ENCODE results near the gene SNN.

Gene SNN

DNA sequence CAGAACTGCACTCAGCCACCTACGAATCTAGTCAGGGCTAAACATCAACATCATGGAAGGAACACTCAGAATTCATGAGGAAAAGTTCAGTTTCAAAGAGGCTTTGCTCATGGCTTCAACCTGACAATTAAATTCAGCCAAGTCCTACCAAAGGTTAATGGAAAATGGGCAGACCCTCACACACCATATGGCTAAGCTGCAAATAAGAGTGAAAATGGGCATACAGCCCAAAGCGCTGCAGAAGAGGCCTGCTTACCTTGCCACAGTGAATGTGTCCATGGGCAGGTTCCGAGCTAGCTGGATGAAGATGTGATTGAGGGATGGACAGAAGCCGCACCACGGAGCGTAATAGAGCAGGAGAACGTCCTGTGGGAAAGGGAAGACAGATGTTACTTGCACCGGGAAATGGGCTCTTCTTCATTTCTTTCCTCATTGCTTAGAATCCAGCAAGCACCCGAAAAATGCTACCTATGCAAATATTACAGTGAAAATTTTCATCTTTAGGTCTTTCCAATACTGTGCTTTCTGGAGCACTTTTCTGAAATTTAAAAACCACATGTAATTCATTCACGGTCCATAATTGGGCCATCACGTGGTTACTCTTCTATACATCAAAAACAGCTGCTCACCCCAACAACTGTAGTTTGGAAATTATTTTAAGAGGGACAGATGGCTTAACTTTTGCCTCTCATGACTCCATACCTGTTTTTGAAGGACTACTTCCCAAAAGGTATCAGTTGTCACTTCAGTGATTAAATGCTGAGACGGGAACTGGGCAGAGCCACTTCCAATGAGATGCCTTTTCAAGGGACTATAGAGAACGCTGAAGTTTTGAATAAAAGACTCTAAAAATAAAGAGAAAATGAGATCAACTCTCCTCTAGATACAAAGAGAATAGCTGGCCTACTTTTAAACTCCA is 19.6 kb downstream of the SNN start:
- no peak overlapping the region for H3K27ac ChIP-seq
- TF ChIP-seq, protein P1, sequence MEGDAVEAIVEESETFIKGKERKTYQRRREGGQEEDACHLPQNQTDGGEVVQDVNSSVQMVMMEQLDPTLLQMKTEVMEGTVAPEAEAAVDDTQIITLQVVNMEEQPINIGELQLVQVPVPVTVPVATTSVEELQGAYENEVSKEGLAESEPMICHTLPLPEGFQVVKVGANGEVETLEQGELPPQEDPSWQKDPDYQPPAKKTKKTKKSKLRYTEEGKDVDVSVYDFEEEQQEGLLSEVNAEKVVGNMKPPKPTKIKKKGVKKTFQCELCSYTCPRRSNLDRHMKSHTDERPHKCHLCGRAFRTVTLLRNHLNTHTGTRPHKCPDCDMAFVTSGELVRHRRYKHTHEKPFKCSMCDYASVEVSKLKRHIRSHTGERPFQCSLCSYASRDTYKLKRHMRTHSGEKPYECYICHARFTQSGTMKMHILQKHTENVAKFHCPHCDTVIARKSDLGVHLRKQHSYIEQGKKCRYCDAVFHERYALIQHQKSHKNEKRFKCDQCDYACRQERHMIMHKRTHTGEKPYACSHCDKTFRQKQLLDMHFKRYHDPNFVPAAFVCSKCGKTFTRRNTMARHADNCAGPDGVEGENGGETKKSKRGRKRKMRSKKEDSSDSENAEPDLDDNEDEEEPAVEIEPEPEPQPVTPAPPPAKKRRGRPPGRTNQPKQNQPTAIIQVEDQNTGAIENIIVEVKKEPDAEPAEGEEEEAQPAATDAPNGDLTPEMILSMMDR (IDR thresholded peaks at IDR 0.05) = no peak
- H3K36me3 ChIP-seq (ENCODE audit: control insufficient read depth, insufficient read depth, low read length) = no peaks in the 10 kb centered on the region

DNA sequence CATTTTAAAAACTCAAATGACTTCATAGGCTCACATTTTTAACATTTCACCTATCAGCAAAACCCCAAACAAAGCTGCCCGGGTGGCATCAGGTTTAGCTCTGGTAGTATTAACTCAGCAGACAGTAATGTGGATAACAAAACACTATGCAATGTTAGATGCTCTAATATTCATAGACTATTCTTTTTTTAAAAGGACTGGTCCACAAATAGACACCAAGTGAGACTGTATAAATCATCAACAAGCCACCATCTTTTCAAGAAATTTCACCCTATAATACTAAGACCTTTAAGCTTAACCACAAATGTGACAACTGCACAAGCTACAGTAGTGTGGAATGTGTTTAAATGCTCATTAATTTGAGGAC is 20.2 kb downstream of the SNN start:
- peaks cover 3% of the 10 kb centered on the region for H3K79me2 ChIP-seq
- H3K4me2 ChIP-seq (ENCODE audit: low read length) = no peak overlapping the region
- peaks cover 11% of the 10 kb centered on the region for H3K4me1 ChIP-seq
- no peaks in the 10 kb centered on the region for H3K27me3 ChIP-seq (ENCODE audit: control insufficient read depth, insufficient read depth, low read length)
- H3K9me3 ChIP-seq (ENCODE audit: control insufficient read depth, low read length) = no peaks in the 10 kb centered on the region
- no peaks in the 10 kb centered on the region for H3K36me3 ChIP-seq (ENCODE audit: control insufficient read depth, insufficient read depth, low read length)
- TF ChIP-seq, protein P1 (IDR thresholded peaks at IDR 0.05) = no peak
- H2AFZ ChIP-seq = no peak overlapping the region
- H3K9ac ChIP-seq = no peak overlapping the region
- no peak overlapping the region for H3K27ac ChIP-seq
- H3K4me3 ChIP-seq (ENCODE audit: low read depth, low read length) = no peak overlapping the region

More for the DNA sequence above, 19.6 kb downstream of the SNN start:
- H3K4me1 ChIP-seq = peaks cover 11% of the 10 kb centered on the region
- peaks cover 6% of the 10 kb centered on the region for H3K79me2 ChIP-seq
- H3K4me3 ChIP-seq (ENCODE audit: low read depth, low read length) = no peak overlapping the region
- H3K4me2 ChIP-seq (ENCODE audit: low read length) = no peak overlapping the region
- H3K9ac ChIP-seq = no peak overlapping the region
- no peaks in the 10 kb centered on the region for H3K9me3 ChIP-seq (ENCODE audit: control insufficient read depth, low read length)
- H2AFZ ChIP-seq = no peak overlapping the region
- H3K27me3 ChIP-seq (ENCODE audit: control insufficient read depth, insufficient read depth, low read length) = no peaks in the 10 kb centered on the region

DNA sequence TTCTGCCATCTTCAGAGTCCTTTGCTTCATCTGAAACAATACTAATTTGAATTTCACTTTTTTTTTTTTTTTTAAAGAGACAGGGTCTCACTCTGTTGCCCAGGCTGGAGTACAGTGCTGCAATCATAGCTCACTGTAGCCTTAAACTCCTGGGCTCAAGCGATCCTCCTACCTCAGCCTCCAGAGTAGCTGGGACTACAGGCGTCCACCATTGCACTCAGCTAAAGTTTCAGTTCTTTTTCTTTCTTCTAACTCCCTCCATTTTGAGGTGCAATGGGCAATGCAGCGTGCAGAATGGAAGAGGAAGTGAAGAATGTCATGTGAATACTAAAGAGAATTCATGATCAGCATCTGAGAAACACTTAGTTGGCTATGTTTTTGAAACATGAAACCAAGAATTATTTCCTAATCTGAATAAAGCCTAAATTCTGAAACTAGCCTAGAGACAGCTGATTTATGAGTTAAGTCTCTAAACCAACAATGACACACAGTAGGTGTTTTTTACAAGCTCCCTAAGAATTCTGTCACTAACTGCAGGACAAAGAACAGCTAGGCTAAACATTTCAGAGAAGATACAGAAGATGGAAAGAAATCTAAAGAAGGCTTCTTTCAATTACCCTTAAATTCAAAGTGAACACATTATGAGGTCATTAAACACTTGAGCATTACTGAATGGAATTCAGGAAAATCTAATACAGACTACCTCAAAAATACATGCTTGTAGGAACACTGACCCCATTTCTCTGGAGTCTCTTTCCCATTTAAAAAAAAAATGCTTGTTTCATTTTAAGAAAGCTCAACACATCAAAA is 21.0 kb downstream of the SNN start:
- Histone ChIP-seq H3K27ac (no peak overlapping the region), H2AFZ (no peak overlapping the region), H3K4me3 (ENCODE audit: low read depth, low read length) (no peak overlapping the region), H3K27me3 (ENCODE audit: control insufficient read depth, insufficient read depth, low read length) (no peaks in the 10 kb centered on the region), H3K9ac (no peak overlapping the region), H3K9me3 (ENCODE audit: control insufficient read depth, low read length) (no peaks in the 10 kb centered on the region), H3K36me3 (ENCODE audit: control insufficient read depth, insufficient read depth, low read length) (no peaks in the 10 kb centered on the region), H3K4me2 (ENCODE audit: low read length) (no peak overlapping the region), H3K4me1 (peaks cover 11% of the 10 kb centered on the region), H3K79me2 (peaks cover 3% of the 10 kb centered on the region)
- TF ChIP-seq, protein P1 (IDR thresholded peaks at IDR 0.05) = no peak

DNA sequence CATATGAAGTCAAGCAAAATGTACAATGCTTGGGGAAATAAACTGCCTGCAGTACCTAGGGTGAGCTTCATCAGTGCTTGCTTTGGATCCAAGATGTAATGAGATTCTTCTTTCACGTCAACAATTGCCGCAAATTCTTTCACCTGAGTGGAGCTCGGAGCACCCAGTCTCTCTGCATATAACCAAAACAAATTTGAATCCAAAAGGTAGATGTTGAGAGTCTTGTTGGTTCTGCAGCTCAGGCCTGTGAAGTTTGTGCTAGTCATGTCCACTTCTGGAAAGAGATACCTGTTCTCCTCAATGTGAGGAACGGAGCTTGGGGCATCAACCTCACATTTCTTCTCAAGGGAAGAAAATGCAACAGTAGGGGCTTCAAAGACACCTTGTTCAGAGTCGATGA is 23.0 kb downstream of the SNN start:
- Histone ChIP-seq H3K79me2 (no peaks in the 10 kb centered on the region), H3K4me2 (ENCODE audit: low read length) (no peak overlapping the region), H3K27ac (no peak overlapping the region), H3K4me3 (ENCODE audit: low read depth, low read length) (no peak overlapping the region), H3K36me3 (ENCODE audit: control insufficient read depth, insufficient read depth, low read length) (no peaks in the 10 kb centered on the region), H3K4me1 (peaks cover 11% of the 10 kb centered on the region), H3K9me3 (ENCODE audit: control insufficient read depth, low read length) (no peaks in the 10 kb centered on the region), H3K27me3 (ENCODE audit: control insufficient read depth, insufficient read depth, low read length) (no peaks in the 10 kb centered on the region), H2AFZ (no peak overlapping the region), H3K9ac (no peak overlapping the region)
- TF ChIP-seq, protein P1 (IDR thresholded peaks at IDR 0.05) = no peak
